Measurements from ENCODE around the gene TMEM54. TPM values are rescaled to one million over a fixed set of nuclear protein-coding genes. Genes with fewer than 3 reads are reported as not detected.
A peak's percentile ranks its signal among the peaks of the same experiment; 100 is the strongest.

Gene TMEM54
- 1 to 10 TPM; 1.4 to 2.0 TPM for total RNA-seq

- Mint-ChIP-seq H3K4me1 (ENCODE audit: low read depth) (peaks cover 4% of the 10 kb centered on the region), H3K27ac (no peak within 1 kb of the TSS)
These were observed at the start of gene TMEM54 for GRCh38 chr1:32900956-32901822. Gene TMEM54 (minus strand): TSS chr1:32901389. CDS start chr1:32901238, 151 bp downstream.

GRCh38 chr1:32949519-32949918 is 48.3 kb upstream of the TMEM54 start:
- Mint-ChIP-seq H3K4me1 (ENCODE audit: low read depth) (peaks cover 28% of the 10 kb centered on the region), H3K9me3 (no peaks in the 10 kb centered on the region), H3K36me3 (ENCODE audit: insufficient read depth in 2 of 2) (peaks cover 5 to 28% of the 10 kb centered on the region in 2 donors), H3K27me3 (ENCODE audit: low read depth) (no peaks in the 10 kb centered on the region), H3K27ac (no peak overlapping the region), H3K4me3 (no peak overlapping the region)
- ATAC-seq (replicated peaks in 1 of 2) (no peak), DNase-seq (no peak)

More at GRCh38 chr1:32900956-32901822, at the start of gene TMEM54:
- peaks cover 0 to 2% of the 10 kb centered on the region in 2 donors for H3K36me3 Mint-ChIP-seq (ENCODE audit: insufficient read depth in 2 of 2)
- no peaks in the 10 kb centered on the region for H3K9me3 Mint-ChIP-seq
- peaks cover 54% of the 10 kb centered on the region for H3K27me3 Mint-ChIP-seq (ENCODE audit: low read depth)
- peak within 1 kb of the TSS; percentile 82 for H3K4me3 Mint-ChIP-seq
- peak; percentile 81 to 84 for ATAC-seq (replicated peaks in 1 of 2)
- DNase-seq: peak; percentile 36 to 42

- no peaks in the 10 kb centered on the region for H3K27me3 Mint-ChIP-seq (ENCODE audit: low read depth)
- peaks cover 7 to 35% of the 10 kb centered on the region in 2 donors for H3K36me3 Mint-ChIP-seq (ENCODE audit: insufficient read depth in 2 of 2)
- H3K27ac Mint-ChIP-seq: no peak overlapping the region
- no peaks in the 10 kb centered on the region for H3K9me3 Mint-ChIP-seq
- peaks cover 28% of the 10 kb centered on the region for H3K4me1 Mint-ChIP-seq (ENCODE audit: low read depth)
- DNase-seq: no peak
- ATAC-seq (replicated peaks in 1 of 2): no peak
- H3K4me3 Mint-ChIP-seq: no peak overlapping the region
These were observed 47.7 kb upstream of the TMEM54 start for GRCh38 chr1:32948905-32949304.

GRCh38 chr1:32948390-32948722 is 47.2 kb upstream of the TMEM54 start:
- ATAC-seq (replicated peaks in 1 of 2) (no peak), DNase-seq (no peak)
- Mint-ChIP-seq H3K36me3 (ENCODE audit: insufficient read depth in 2 of 2) (peaks cover 8 to 39% of the 10 kb centered on the region in 2 donors), H3K27me3 (ENCODE audit: low read depth) (no peaks in the 10 kb centered on the region), H3K27ac (no peak overlapping the region), H3K4me3 (no peak overlapping the region), H3K4me1 (ENCODE audit: low read depth) (peaks cover 25% of the 10 kb centered on the region), H3K9me3 (no peaks in the 10 kb centered on the region)

- Mint-ChIP-seq H3K27ac (no peak overlapping the region), H3K27me3 (ENCODE audit: low read depth) (no peaks in the 10 kb centered on the region), H3K4me3 (no peak overlapping the region), H3K9me3 (no peaks in the 10 kb centered on the region), H3K36me3 (ENCODE audit: insufficient read depth in 2 of 2) (peaks cover 6 to 42% of the 10 kb centered on the region in 2 donors), H3K4me1 (ENCODE audit: low read depth) (peaks cover 21% of the 10 kb centered on the region)
- DNase-seq (no peak), ATAC-seq (replicated peaks in 1 of 2) (no peak)
These were observed 46.6 kb upstream of the TMEM54 start for GRCh38 chr1:32947669-32948389.

GRCh38 chr1:32946413-32946812 is 45.2 kb upstream of the TMEM54 start:
- no peak overlapping the region for H3K4me3 Mint-ChIP-seq
- no peak for DNase-seq
- peaks cover 9 to 50% of the 10 kb centered on the region in 2 donors for H3K36me3 Mint-ChIP-seq (ENCODE audit: insufficient read depth in 2 of 2)
- no peak for ATAC-seq (replicated peaks in 1 of 2)
- no peaks in the 10 kb centered on the region for H3K27me3 Mint-ChIP-seq (ENCODE audit: low read depth)
- no peak overlapping the region for H3K27ac Mint-ChIP-seq
- peaks cover 21% of the 10 kb centered on the region for H3K4me1 Mint-ChIP-seq (ENCODE audit: low read depth)
- H3K9me3 Mint-ChIP-seq: no peaks in the 10 kb centered on the region

- Mint-ChIP-seq H3K36me3 (ENCODE audit: insufficient read depth in 2 of 2) (peaks cover 14 to 57% of the 10 kb centered on the region in 2 donors), H3K4me3 (no peak overlapping the region), H3K9me3 (no peaks in the 10 kb centered on the region), H3K4me1 (ENCODE audit: low read depth) (peaks cover 29% of the 10 kb centered on the region), H3K27ac (peak overlapping the region; percentile 54), H3K27me3 (ENCODE audit: low read depth) (no peaks in the 10 kb centered on the region)
- ATAC-seq (replicated peaks in 1 of 2) (no peak), DNase-seq (no peak)
These were observed 43.0 kb upstream of the TMEM54 start for GRCh38 chr1:32944180-32944579.

GRCh38 chr1:32939655-32940371 is 38.6 kb upstream of the TMEM54 start:
- Mint-ChIP-seq H3K9me3 (no peaks in the 10 kb centered on the region), H3K4me3 (peak overlapping the region in 1 of 2 donors; percentile 58), H3K27me3 (ENCODE audit: low read depth) (no peaks in the 10 kb centered on the region), H3K36me3 (ENCODE audit: insufficient read depth in 2 of 2) (peaks cover 19 to 64% of the 10 kb centered on the region in 2 donors), H3K27ac (peak overlapping the region; percentile 86), H3K4me1 (ENCODE audit: low read depth) (peaks cover 58% of the 10 kb centered on the region)
- ATAC-seq (replicated peaks in 1 of 2): peak; percentile 59 to 74
- DNase-seq: peak in 1 of 2 donors; percentile 24

GRCh38 chr1:32937061-32937460 is 35.9 kb upstream of the TMEM54 start:
- Mint-ChIP-seq H3K9me3 (no peaks in the 10 kb centered on the region), H3K27ac (peak overlapping the region; percentile 67), H3K4me1 (ENCODE audit: low read depth) (peaks cover 53% of the 10 kb centered on the region), H3K4me3 (no peak overlapping the region), H3K27me3 (ENCODE audit: low read depth) (no peaks in the 10 kb centered on the region), H3K36me3 (ENCODE audit: insufficient read depth in 2 of 2) (peaks cover 14 to 39% of the 10 kb centered on the region in 2 donors)
- DNase-seq: no peak
- no peak for ATAC-seq (replicated peaks in 1 of 2)

GRCh38 chr1:32934535-32934934 is 33.3 kb upstream of the TMEM54 start:
- DNase-seq (no peak), ATAC-seq (replicated peaks in 1 of 2) (no peak)
- H3K27ac Mint-ChIP-seq: no peak overlapping the region
- no peak overlapping the region for H3K4me3 Mint-ChIP-seq
- H3K4me1 Mint-ChIP-seq (ENCODE audit: low read depth): peaks cover 38% of the 10 kb centered on the region
- H3K9me3 Mint-ChIP-seq: no peaks in the 10 kb centered on the region
- H3K36me3 Mint-ChIP-seq (ENCODE audit: insufficient read depth in 2 of 2): peaks cover 8 to 32% of the 10 kb centered on the region in 2 donors
- H3K27me3 Mint-ChIP-seq (ENCODE audit: low read depth): no peaks in the 10 kb centered on the region

GRCh38 chr1:32933742-32934322 is 32.6 kb upstream of the TMEM54 start:
- H3K27me3 Mint-ChIP-seq (ENCODE audit: low read depth): no peaks in the 10 kb centered on the region
- H3K4me3 Mint-ChIP-seq: no peak overlapping the region
- H3K4me1 Mint-ChIP-seq (ENCODE audit: low read depth): peaks cover 31% of the 10 kb centered on the region
- no peak for ATAC-seq (replicated peaks in 1 of 2)
- no peak for DNase-seq
- no peaks in the 10 kb centered on the region for H3K9me3 Mint-ChIP-seq
- H3K36me3 Mint-ChIP-seq (ENCODE audit: insufficient read depth in 2 of 2): peaks cover 8 to 28% of the 10 kb centered on the region in 2 donors
- peak overlapping the region; percentile 15 for H3K27ac Mint-ChIP-seq

GRCh38 chr1:32931760-32932159 is 30.6 kb upstream of the TMEM54 start:
- DNase-seq (no peak), ATAC-seq (replicated peaks in 1 of 2) (no peak)
- H3K4me3 Mint-ChIP-seq: no peak overlapping the region
- H3K27me3 Mint-ChIP-seq (ENCODE audit: low read depth): peaks cover 5% of the 10 kb centered on the region
- no peak overlapping the region for H3K27ac Mint-ChIP-seq
- peaks cover 2 to 13% of the 10 kb centered on the region in 2 donors for H3K36me3 Mint-ChIP-seq (ENCODE audit: insufficient read depth in 2 of 2)
- peaks cover 0 to 2% of the 10 kb centered on the region in 2 donors for H3K9me3 Mint-ChIP-seq
- H3K4me1 Mint-ChIP-seq (ENCODE audit: low read depth): peaks cover 11% of the 10 kb centered on the region

All from activated T-cell treated with anti-CD3 and anti-CD28 coated beads, Interleukin-2, amount 50 U/mL, for 72 hours (primary cell).